ENCODE results near the gene SRSF4.

Gene SRSF4

Small RNA genes lying within 50 kb of the gene (small RNA-seq; reads per million reads assigned to genes)
- 0 reads per million in 2 experiments for gene RF02271
